Thoracic aorta (tissue), 2 donors: ENCODE results near the gene CATSPER3. TPM values are rescaled to one million over a fixed set of nuclear protein-coding genes. Genes with fewer than 3 reads are reported as not detected.

Experiments
- ATAC-seq: fragments of 150-250 bp; one replicate; pipeline ENCODE4 v1.8.0; 2017; ENCODE audit warnings: low read depth; ENCODE audit not compliant: insufficient number of reproducible peaks, low FRiP score
- DNase-seq: peaks from one replicate; pipeline ENCODE4 v3.0.0-alpha.2; 2020; ENCODE audit warnings: low spot score
- H3K27ac ChIP-seq, 2 donors: fragments of 200-600 bp; sonication (generic); 1 replicate in 1 of 2; 2 replicates in 1 of 2; pipeline ENCODE4 v1.5.1; 2016; ENCODE audit warnings: mild to moderate bottlenecking in 2 of 2, moderate library complexity in 2 of 2
- H3K27me3 ChIP-seq: fragments of 200-600 bp; sonication (generic); replicated peaks from 2 replicates; pipeline ENCODE4 v1.6.0; 2016; ENCODE audit warnings: mild to moderate bottlenecking; ENCODE audit not compliant: insufficient read depth
- H3K36me3 ChIP-seq: fragments of 200-600 bp; sonication (generic); one replicate; pipeline ENCODE4 v1.5.1; 2016
- H3K4me1 ChIP-seq, 2 donors: fragments of 200-600 bp; sonication (generic); 1 replicate in 1 of 2; 2 replicates in 1 of 2; pipeline versions ENCODE4 v1.5.1 to v1.6.0; 2016; ENCODE audit warnings: low read depth in 2 of 2, mild to moderate bottlenecking in 1 of 2; ENCODE audit not compliant: control insufficient read depth in 1 of 2
- H3K4me3 ChIP-seq: fragments of 200-600 bp; sonication (generic); 2 replicates; pipeline ENCODE4 v1.5.1; 2016; ENCODE audit warnings: mild to moderate bottlenecking
- H3K9me3 ChIP-seq: fragments of 200-600 bp; sonication (generic); 2 replicates; pipeline ENCODE4 v1.5.1; 2016
- total RNA-seq, 2 donors: library from RNA; depleted of rRNA; stranded (reverse); fragments of >200 nt; gene quantifications; one replicate each; pipeline versions ENCODE4 v1.1.0 to v1.2.3, GENCODE V29; 2016
- TF ChIP-seq, protein P1 (sequence below): fragments of 200-600 bp; sonication (generic); IDR thresholded peaks from one replicate; pipeline ENCODE4 v1.5.1; 2019; ENCODE audit warnings: antibody characterized with exemption

Gene CATSPER3
- total RNA-seq, 2 donors from 2014 or later: not detected

DNA sequence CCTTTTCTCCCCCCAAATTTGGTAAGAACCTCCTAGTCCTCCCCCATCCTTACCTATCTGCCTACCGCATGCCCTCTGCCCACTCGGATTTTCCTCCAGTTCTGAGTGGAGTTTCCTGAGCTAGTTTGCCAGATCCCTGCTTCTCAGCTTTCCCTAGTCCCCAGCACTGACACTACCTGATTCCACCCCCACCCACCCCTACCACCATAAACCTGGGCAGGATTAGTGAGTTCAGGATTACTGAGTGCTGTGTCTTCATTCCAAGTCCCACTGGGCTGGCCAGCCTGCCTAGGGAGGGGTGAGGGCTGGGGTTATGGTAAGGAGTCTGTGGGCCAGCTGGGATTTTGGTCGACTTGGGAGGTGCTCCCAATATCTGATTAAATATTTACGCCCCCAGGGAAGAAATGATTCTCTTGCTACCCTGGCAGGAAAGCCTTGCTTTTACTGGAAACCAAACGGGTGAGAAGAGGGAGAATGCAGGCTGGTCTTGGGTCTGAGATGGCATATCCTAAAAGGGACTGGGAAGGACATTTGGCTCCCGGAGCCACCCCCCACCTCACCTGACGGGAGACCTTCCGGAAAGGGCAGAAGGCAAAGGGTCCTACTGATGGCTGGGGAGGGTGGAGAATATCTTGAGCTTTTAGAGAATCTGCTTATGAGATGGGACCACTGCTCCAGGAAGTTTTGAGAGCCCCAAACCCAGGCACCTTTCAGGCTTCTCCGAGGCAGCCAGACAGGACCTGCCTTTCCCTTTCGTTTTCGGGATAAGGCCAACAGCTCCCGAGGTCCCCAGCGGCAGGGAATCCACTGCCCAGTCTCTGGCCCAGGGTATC is 62.6 kb downstream of the CATSPER3 start:
- Histone ChIP-seq H3K9me3 (no peaks in the 10 kb centered on the region), H3K27me3 (peaks cover 43% of the 10 kb centered on the region), H3K27ac (peak overlapping the region in 1 of 2 donors; percentile 21), H3K36me3 (no peaks in the 10 kb centered on the region), H3K4me1 (peaks cover 11 to 50% of the 10 kb centered on the region in 2 donors), H3K4me3 (peak overlapping the region; percentile 55)
- DNase-seq (no peak), ATAC-seq (no peak)
- TF ChIP-seq, protein P1, sequence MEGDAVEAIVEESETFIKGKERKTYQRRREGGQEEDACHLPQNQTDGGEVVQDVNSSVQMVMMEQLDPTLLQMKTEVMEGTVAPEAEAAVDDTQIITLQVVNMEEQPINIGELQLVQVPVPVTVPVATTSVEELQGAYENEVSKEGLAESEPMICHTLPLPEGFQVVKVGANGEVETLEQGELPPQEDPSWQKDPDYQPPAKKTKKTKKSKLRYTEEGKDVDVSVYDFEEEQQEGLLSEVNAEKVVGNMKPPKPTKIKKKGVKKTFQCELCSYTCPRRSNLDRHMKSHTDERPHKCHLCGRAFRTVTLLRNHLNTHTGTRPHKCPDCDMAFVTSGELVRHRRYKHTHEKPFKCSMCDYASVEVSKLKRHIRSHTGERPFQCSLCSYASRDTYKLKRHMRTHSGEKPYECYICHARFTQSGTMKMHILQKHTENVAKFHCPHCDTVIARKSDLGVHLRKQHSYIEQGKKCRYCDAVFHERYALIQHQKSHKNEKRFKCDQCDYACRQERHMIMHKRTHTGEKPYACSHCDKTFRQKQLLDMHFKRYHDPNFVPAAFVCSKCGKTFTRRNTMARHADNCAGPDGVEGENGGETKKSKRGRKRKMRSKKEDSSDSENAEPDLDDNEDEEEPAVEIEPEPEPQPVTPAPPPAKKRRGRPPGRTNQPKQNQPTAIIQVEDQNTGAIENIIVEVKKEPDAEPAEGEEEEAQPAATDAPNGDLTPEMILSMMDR: no peak

DNA sequence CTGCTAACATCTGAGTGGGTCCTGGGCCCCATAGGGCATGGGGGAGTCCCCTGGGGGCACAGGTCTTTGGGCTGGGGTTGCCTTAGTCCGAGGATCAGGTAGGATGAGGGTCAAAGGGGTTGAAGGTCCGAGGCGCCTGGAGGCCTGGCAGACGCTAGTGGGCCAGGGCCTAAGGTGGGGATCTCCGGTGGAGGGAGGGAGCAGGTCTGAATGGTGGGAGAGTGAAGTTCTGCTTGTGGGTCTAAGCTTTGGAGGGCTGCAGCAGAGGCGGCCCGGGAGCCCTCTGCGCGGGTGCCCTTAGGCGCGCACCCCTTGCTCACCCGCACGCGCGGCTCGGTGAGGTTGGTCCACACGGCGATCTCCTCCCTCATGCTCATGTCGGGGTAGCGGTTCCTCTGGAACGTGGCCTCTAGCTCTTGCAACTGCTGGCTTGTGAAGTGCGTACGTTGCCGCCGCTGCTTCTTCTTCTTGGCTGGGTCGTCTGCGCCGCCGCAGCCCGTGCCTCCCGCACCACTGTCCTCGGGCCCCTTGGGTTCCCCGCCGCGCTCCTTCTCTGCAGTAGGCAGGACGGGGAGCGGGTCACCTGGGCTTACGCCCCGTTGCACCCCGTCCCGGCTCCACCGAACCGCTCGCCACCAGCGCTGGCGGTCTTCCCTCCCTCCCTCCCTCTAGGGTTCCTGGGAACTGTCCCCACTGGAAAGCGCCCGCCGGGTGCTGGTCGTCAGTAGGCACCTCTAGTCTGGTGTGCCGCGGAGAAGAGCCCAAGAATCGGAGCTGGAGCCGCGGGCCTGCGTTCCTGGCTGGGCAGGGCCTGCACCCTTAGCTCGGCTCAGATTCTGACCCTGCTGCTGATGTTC is 63.5 kb downstream of the CATSPER3 start:
- Histone ChIP-seq H3K4me1 (peaks cover 11 to 50% of the 10 kb centered on the region in 2 donors), H3K4me3 (peak overlapping the region; percentile 55), H3K27me3 (peaks cover 43% of the 10 kb centered on the region), H3K36me3 (no peaks in the 10 kb centered on the region), H3K9me3 (no peaks in the 10 kb centered on the region), H3K27ac (peak overlapping the region in 1 of 2 donors; percentile 14)
- TF ChIP-seq, protein P1: no peak
- DNase-seq: no peak
- ATAC-seq: no peak

DNA sequence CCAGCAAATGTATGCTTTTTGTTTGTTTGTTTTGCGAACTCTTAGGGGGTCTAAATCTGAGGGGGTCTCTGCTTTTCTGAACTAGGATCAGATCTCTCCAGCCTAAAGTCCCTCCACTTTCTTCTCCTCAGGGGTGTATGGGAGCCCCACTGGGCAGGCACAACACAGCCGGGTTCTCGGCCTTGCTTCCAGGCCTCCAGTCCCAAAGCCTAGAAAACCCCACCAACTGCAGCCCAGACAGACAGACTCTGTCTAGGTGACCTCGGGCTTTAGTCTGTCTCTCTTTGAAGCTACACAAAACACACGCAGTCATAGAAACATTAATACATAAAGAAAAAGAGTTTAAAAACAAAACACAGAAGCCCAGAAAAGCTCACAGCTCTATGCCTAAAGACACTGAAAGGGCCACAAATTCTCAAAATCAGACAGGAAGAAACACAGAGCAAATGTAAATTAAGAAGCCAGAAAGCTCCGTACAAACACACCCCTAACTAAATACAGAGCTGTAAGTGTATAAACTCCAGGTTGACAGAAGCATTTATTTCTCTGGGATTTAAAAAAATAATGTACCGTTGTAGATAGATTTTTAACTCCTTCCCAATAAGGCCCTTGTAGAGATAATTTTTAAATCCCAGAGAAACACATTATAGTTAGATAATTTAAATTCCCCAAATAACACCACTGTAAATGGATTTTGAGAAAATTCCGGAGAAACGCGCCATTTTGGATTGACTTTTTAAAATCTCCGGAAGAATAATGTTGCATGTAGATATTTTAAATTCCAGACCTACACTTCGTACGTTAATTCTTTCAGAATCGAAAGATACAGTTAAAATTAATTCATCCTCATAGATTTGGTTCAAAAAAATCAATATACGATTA is 64.3 kb downstream of the CATSPER3 start:
- Histone ChIP-seq H3K36me3 (no peaks in the 10 kb centered on the region), H3K27ac (peak overlapping the region in 1 of 2 donors; percentile 14), H3K4me1 (peaks cover 11 to 50% of the 10 kb centered on the region in 2 donors), H3K9me3 (no peaks in the 10 kb centered on the region), H3K4me3 (peak overlapping the region; percentile 70), H3K27me3 (peaks cover 49% of the 10 kb centered on the region)
- no peak for DNase-seq
- no peak for ATAC-seq
- TF ChIP-seq, protein P1: no peak

DNA sequence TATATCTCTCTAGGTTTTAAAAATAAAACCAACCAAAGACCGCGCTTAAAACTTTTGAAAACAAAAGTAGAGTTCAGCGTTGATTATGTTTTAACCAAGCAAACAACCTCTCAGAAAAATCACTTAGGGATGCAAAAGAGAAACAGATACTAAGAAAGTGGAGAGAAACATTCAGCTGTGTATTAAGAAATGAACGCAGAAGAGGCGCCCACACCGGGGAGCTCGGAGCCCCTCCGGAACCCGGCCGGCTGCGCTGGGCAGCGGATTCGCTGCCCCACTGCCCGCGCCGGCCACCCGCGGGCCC is 64.9 kb downstream of the CATSPER3 start:
- no peak for ATAC-seq
- H3K27ac ChIP-seq: no peak overlapping the region
- H3K27me3 ChIP-seq: peaks cover 54% of the 10 kb centered on the region
- H3K9me3 ChIP-seq: no peaks in the 10 kb centered on the region
- TF ChIP-seq, protein P1: no peak
- peak overlapping the region; percentile 70 for H3K4me3 ChIP-seq
- peaks cover 11 to 50% of the 10 kb centered on the region in 2 donors for H3K4me1 ChIP-seq
- no peaks in the 10 kb centered on the region for H3K36me3 ChIP-seq
- DNase-seq: no peak
